Activated CD8-positive, alpha-beta memory T cell treated with anti-CD3 and anti-CD28 coated beads, Interleukin-2, amount 50 U/mL, for 48 hours (primary cell): Measurements from ENCODE around the gene GAB2.
"Not testable (repeated sequence)": the region's sequence is repeated elsewhere in the genome, so short reads cannot be mapped to it uniquely, and the experiment has no call there.

Experiments
- DNase-seq: peaks from one replicate; pipeline ENCODE4 v3.0.0-alpha.2; 2020

GAB2 gene

DNA sequence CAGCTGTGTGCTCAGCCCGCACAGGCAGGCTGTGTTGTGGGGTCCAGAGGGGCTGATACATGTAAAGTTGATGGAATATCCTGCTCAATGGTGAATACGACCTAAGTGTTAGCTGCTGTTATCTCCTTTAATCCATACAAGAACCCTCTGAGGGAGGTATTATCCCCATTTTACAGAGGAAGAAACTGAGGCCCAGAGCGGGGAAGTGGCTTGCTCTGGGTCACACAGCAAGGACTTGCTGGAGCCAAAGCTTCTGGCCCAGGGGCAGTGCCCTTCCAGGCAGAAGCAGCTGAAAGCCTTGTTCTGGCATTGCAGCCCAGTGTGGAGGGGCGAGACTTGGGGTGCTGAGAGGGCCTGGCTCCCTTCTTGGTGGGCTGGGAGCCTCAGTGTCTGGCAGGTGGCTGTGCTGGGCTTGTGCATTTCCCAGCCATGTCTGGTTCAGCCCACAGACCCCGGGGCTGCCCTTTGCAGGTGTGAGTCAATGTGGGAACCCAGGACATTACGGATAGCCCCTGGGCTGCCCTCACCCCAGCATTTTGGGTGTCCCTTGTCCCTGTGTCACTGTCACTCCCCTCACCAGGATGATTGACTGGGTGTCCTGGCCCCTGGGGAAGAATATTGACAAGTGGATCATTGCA lies 218.5 kb downstream of the GAB2 start:
- DNase-seq = no peak

GRCh38 chr11:78197816-78198215 lies 219.8 kb downstream of the GAB2 start:
- no peak for DNase-seq

- no peak for DNase-seq
Measured at GRCh38 chr11:78196661-78197091, 220.9 kb downstream of the GAB2 start.

GRCh38 chr11:78195917-78196560 lies 221.6 kb downstream of the GAB2 start:
- no peak for DNase-seq

- DNase-seq = no peak
Measured at GRCh38 chr11:78194490-78194889, 223.1 kb downstream of the GAB2 start.

DNA sequence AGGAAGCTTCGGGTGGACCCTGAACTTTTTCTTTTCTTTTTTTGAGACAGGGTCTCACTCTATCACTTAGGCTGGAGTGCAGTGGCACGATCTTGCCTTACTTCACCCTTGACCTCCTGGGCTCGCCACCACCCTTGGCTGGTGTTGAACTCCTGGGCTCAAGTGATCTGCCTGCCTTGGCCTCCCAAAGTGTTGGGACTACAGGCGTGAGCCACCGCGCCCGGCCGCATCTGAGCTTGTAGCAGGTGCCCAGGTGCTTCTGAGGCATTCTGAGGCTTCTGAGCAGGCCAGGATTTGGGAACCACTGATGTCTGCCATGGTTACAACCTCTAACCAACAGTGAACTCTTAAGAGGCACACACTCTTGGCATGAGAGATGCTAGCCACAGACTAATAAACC lies 223.8 kb downstream of the GAB2 start:
- DNase-seq = no peak

DNA sequence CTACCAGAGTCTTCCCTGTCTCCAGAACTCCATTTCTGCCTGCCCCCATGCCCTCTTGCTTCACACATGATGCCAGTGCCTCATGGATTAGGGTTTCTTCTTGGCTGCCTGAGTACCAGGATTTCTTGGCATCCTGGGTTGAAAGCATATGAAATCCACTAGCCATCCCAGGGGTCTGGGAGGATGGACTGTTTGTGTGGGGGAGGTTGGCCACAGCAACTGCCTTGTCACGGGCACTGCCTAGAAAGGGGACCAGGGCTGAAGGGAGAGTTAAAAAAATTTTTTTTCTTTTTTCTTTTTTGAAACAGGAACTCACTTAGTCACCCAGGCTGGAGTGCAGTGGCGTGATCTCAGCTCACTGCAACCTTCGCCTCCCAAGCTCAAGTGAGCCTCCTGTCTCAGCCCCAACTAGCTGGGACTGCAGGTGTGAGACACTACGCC lies 224.7 kb downstream of the GAB2 start:
- no peak for DNase-seq

DNA sequence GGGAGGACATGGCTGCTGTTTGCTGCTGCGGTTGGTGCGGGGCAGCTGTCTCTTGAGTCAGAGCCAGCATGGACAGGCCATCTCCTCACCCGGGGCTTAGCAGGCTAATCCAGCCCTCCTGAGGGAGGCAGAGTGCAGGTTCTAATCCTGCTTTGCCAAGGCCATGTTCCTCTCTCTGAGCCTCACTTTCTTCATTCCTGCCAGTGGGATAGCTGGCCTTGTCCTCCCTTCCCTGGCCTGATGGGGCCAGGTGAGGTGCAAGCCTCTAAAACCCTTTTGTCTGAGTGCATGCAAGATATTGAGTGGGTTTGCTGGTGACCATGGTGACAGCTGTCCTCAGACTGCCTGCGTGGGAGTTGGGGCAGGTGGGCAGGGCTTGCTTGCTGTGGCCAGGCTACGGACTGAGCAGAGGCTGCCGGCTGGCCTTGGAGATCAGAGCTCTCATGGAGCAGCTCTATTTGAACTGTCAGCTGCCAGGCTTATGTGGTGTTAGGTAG lies 225.3 kb downstream of the GAB2 start:
- DNase-seq = no peak

- DNase-seq = no peak
Measured at GRCh38 chr11:78190871-78191538, 226.6 kb downstream of the GAB2 start.

DNA sequence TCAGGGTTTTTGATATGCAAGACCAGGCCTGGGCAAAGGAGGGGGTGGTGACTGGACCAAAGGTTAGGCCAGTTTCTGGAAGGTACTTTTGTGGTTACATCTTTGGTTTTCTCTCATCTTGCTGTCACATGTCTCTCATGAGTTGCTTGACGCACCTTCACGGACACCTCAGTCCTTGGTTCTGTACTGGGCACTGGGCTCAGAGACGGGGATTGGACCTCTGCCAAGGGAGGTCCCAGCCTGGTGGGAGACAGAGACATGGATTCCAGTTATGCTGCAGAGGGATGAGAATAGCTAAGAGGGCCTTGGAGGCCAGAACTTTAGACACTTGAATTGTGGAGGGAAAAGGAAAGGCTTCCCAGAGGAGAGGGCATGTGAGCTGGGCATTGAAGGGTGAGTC lies 227.2 kb downstream of the GAB2 start:
- DNase-seq = no peak

- DNase-seq = no peak
Measured at GRCh38 chr11:78189851-78190250, 227.8 kb downstream of the GAB2 start.

DNA sequence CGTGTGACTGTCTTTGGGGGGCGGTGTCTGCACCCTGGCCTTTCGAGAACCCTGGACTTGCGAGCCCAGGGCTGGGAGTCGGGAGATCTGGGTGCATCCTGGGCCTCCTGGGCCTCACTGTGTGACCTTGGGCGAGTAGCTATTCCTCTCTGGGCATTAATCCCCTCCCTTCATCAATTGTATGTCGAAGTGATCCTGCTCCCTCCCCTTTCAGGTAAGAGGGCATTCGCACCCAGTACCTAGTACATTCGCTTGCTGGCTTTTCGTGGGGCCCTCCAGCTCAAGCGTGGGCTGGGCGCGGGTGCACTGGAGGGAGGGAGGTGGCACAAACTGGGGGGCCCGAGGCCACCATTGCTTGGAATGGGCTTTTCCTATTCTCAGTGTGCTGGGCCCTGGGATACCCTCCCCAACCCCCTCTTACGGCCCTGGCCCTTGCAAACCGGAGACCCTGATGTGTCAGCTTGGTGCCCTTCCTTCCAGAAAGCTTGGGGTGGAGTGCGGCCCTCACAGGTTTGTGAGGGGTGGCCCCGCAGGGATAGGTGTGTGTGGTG lies 228.4 kb downstream of the GAB2 start:
- DNase-seq = no peak

- DNase-seq = peak; percentile 94
Measured at GRCh38 chr11:78188286-78189173, 229.1 kb downstream of the GAB2 start, which contains the start of the genes KCTD21 and USP35. Gene KCTD21, minus strand, starts transcription at chr11:78188626. Its CDS starts 14,072 bp downstream, at chr11:78174554. Gene USP35, plus strand, starts transcription at chr11:78188919. Its CDS starts 7,327 bp downstream, at chr11:78196246.

DNA sequence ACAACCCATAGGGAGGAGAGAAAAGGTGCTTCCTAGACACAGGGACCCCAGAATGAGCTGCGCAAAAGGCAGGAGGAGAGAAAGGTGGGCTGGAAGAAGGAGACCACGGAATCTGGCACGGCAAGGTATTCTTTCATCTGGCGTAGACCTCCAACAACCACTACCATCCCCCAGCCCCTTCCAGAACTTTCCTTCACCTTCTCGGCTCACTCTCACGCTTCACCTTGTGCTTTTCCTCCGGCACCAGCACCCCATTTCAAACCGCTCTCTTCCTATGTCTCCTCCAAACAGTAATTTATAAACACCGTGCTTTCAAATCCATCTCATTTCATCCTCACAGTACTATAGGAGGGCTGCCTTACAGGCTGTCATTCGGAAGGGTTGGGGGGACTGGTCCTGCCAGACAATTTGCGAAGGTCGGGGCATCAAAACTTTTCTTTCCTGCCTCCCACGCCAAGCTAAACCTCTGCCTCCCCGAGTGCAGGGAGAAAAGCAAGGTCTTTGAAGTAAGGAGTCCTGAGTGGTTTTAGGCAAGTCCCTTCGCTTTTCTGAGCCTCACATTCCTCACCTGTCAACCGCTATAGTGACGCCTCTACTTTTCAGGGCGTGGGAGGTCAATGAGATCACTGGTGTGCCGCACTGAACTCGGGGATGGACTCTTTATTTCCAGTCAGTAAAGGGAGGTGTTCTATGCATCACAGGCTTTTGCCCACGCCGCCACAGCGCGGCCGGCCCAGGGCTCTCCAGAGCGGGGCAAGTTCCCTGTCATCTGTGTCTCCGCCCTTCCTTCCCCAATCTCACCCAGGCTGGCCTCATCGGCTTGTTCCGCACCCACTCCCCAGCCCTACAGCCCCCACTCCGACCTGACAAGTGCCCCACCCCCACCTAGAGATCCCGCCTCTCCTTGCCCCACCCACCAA lies 230.0 kb downstream of the GAB2 start:
- peak; percentile 86 for DNase-seq

DNA sequence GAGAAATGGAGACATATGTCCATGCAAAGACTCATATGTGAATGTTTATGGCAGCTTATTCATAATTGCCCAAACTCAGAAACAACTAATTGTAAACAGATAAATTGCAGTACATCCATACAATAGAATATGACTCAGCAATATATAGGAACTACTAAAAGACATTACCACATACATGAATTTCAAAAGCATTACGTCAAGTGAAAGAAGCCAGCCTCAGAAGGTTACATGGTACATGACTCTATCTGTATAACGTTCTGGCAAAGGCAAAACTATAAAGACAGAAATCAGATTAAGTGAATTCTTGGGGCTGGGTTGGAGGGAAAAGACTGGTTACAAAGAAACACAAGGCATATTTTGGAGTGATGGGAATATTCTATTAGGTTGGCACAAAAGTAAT lies 236.4 kb downstream of the GAB2 start:
- DNase-seq = no peak

DNA sequence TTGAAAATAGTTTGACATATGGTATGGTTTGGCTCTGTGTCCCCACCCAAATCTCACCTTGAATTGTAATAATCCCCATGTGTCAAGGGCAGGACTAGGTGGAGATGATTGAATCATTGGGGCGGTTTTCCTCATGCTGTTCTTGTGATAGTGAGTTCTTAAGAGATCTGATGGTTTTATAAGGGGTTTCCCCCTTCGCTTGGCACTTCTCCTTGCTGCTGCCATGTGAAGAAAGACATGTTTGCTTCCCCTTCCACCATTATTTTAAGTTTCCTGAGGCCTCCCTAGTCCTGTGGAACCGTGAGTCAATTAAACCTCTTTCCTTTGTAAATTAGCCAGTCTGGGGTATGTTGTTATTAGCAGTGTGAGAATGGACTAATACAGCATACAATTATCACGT lies 236.9 kb downstream of the GAB2 start:
- DNase-seq = no peak

DNA sequence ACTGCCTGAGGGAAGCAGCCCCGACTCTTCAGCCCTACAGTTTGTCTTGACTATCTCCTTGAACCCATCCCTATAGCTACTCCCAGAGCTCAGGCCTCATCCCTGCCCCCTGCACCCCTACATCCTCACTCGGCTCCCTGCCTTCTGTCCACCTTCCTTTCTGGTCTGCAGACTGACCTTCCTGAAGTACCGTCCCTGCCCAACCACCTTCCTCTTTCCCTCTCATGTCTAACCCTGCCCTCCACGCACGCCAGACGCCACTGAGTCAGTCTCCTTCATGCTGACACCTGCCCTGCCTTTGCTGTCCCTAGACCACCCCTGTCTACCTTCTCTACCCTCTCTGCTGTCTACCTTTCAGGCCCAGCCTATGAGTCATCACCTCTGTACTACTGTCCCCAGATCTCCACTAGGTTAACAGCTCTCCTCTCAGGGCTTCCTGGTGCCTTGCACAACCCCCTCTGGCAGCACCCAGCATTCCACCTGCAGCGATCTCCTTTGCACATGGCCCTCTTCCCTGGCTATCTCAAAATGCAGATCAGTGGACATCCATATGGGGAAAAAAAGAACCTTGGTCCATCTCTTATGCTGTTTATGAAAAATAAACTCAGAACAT lies 238.1 kb downstream of the GAB2 start:
- no peak for DNase-seq

DNA sequence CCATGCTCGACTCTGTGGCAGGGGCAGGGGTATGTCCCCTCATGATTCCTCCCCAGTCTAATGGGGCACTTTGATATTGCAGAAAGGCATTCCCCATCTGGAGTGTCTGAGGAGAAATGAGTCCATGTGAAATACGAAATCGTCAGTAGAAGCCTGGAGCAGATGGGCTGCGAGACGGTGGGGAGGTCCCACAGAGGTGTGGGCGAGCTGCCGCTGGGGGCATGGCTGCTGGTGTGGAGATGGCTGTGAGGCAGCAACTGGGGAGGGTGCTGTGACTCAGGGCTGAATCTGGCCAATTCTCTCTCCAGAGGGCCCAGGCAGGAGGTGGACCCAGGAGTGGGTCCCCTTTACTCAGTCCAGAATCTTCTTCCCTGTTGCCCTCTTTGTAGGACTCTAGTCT lies 240.4 kb downstream of the GAB2 start:
- DNase-seq = no peak

DNA sequence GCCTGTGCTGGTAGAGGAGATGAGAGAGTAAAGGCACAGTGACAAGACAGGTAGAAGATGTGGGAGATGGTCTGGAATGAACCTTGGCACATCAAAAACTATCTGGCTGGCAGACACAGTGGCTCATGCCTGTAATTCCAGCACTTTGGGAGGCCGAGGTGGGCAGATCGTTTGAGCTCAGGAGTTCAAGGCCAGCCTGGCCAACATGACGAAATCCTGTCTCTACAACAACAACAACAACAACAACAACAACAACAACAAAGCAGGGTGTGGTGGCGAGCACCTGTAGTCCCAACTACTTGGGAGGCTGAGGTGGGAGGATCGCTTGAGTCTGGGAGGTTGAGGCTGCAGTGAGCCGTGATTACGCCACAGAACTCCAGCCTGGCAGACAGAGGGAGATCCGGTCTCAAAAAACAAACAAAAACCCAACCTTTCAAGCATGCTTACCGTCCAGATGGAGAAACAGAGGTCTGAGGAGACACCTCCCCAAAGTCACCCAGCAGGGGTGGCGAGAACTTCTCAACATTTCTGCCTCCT lies 240.9 kb downstream of the GAB2 start:
- DNase-seq = no peak

- not testable (repeated sequence) for DNase-seq
Measured at GRCh38 chr11:78175862-78176261, 241.8 kb downstream of the GAB2 start.

DNA sequence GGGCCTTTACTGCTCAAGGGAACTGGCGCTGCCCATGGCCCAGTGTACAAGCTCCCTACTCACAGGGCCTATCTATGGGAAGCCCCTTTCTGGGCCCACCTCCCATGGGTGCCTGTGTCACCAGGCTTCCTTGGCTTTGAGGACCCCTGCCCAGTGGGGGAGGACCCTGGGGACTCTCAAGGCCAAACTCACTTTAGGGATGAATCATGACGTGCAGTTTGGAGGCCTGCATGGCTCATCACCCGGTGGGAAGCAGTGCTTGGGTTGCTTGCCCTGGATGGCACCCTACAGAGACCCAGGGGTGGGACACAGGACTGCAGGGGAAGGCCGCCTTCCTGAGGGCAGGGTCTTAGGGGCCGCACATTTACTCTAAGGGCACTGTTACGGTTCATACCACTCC lies 245.7 kb downstream of the GAB2 start:
- no peak for DNase-seq
